Stomach (tissue), 19 donors: ENCODE measurements around the gene PMF1. TPM values are rescaled to one million over a fixed set of nuclear protein-coding genes. Genes with fewer than 3 reads are reported as not detected.

Experiments used
- DNase-seq, 2 donors: peaks; one replicate each; pipeline versions ENCODE4 v3.0.0 to v3.0.0-alpha.2; 2013 to 2019
- H3K27ac ChIP-seq, 5 donors: fragments of 200-600 bp in 4 of 5; sonication (generic) in 4 of 5; one replicate each; pipeline ENCODE4 v1.5.1; 2013 to 2019; ENCODE audit warnings: mild to moderate bottlenecking in 1 of 5, moderate library complexity in 1 of 5
- H3K27me3 ChIP-seq, 3 donors: fragments of 200-600 bp; sonication (generic); one replicate each; pipeline ENCODE4 v1.5.1; 2017 to 2019; ENCODE audit warnings: mixed run types in 1 of 3
- H3K36me3 ChIP-seq, 4 donors: fragments of 200-600 bp; sonication (generic); 1 replicate in 3 of 4; 2 replicates in 1 of 4; pipeline ENCODE4 v1.5.1; 2016 to 2019
- H3K4me1 ChIP-seq, 4 donors: fragments of 200-600 bp; sonication (generic); one replicate each; pipeline ENCODE4 v1.5.1; 2016 to 2019
- H3K4me3 ChIP-seq, 4 donors: fragments of 200-600 bp; sonication (generic) in 3 of 4; one replicate each; pipeline ENCODE4 v1.5.1; 2016 to 2019; ENCODE audit warnings: mild to moderate bottlenecking in 1 of 4
- H3K9me3 ChIP-seq, 4 donors: fragments of 200-600 bp; sonication (generic); one replicate each; pipeline ENCODE4 v1.5.1; 2016 to 2019
- EP300 ChIP-seq: sonication (generic); formaldehyde crosslinking; IDR thresholded peaks from one replicate; pipeline ENCODE4 v1.6.1; 2017; ENCODE audit warnings: antibody characterized with exemption
- POLR2A ChIP-seq, 4 donors: fragments of 450-650 bp; IDR thresholded peaks; one replicate each; pipeline ENCODE4 v1.6.1; 2016; ENCODE audit warnings: antibody characterized with exemption in 4 of 4, control low read depth in 2 of 4, mild to moderate bottlenecking in 1 of 4, moderate library complexity in 1 of 4
- POLR2AphosphoS5 ChIP-seq, 3 donors: sonication (generic); formaldehyde crosslinking; IDR thresholded peaks; one replicate each; pipeline ENCODE4 v1.6.1; 2016; ENCODE audit warnings: antibody characterized with exemption in 3 of 3
- WGBS, 5 donors: extraction: QIAGEN DNeasy Blood & Tissue Kit in 3 of 5; methylation state at CpG; one replicate each; pipeline versions ENCODE4 v1.1.5 to v1.1.7; 2013 to 2018; 5-methylcytosine and 5-hydroxymethylcytosine counted together
- intact Hi-C: fragments of 100-400 bp; cut with DNase I; formaldehyde crosslinking; loops from one replicate; pipeline ENCODE4 v1.15.1; 2023; ENCODE audit warnings: low total_unique reads
- long read RNA-seq, 10 donors: transcript quantifications; one replicate each; lab custom pipeline, GENCODE V29; 2026
- polyA plus RNA-seq, 3 donors: library from polyadenylated mRNA; stranded (reverse); fragments of 200-250 nt; gene quantifications; one replicate each; pipeline ENCODE4 v1.2.3, GENCODE V29; 2013
- total RNA-seq, 5 donors: library from RNA; depleted of rRNA; stranded (reverse); fragments of >200 nt; gene quantifications; one replicate each; pipeline versions ENCODE4 v1.1.0 to v1.2.3, GENCODE V29; 2014 to 2016
- TF ChIP-seq, protein P1 (sequence below), 7 experiments: fragments of 450-650 bp in 4 of 7; fragments of 200-600 bp in 3 of 7; sonication (generic) in 3 of 7; IDR thresholded peaks; one replicate each; pipeline ENCODE4 v1.5.1; 2016 to 2019; ENCODE audit warnings: antibody characterized with exemption in 7 of 7, control low read depth in 2 of 7, mild to moderate bottlenecking in 1 of 7
- donor health status: healthy with polysubstance abuse.
- donor health status: Bipolar disorder and iron deficiency.
- donor health status: healthy.

Gene PMF1, protein sequence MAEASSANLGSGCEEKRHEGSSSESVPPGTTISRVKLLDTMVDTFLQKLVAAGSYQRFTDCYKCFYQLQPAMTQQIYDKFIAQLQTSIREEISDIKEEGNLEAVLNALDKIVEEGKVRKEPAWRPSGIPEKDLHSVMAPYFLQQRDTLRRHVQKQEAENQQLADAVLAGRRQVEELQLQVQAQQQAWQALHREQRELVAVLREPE
- total RNA-seq (10 to 100 TPM in 3 of 5 donors, 1 to 10 TPM in 2; 5.3 to 54.9 (median 15.6) TPM), polyA plus RNA-seq (10 to 100 TPM; 68.7 to 73.5 (median 68.8) TPM)
- long read RNA-seq, donor 1, transcript PMF1-202 (5 exons, 1,068 nt): major isoform, 10 of 33 reads
- long read RNA-seq, donor 1, partial matches to known transcripts: 23 of 33 reads
- long read RNA-seq, donor 1, other reads (novel, unspliced or antisense): 0 of 33 reads
- long read RNA-seq, donor 2, transcript PMF1-202 (5 exons, 1,068 nt): major isoform, 13 of 29 reads
- long read RNA-seq, donor 2, partial matches to known transcripts: 16 of 29 reads
- long read RNA-seq, donor 2, other reads (novel, unspliced or antisense): 0 of 29 reads
- long read RNA-seq, donor 3, transcript PMF1-202 (5 exons, 1,068 nt): major isoform, 12 of 30 reads
- long read RNA-seq, donor 3, partial matches to known transcripts: 18 of 30 reads
- long read RNA-seq, donor 3, other reads (novel, unspliced or antisense): 0 of 30 reads
- long read RNA-seq, donor 4, partial matches to known transcripts: 0 of 1 reads
- long read RNA-seq, donor 4, other reads (novel, unspliced or antisense): 0 of 1 reads
- long read RNA-seq, donor 5, transcript PMF1-202 (5 exons, 1,068 nt): major isoform, 9 of 21 reads
- long read RNA-seq, donor 5, partial matches to known transcripts: 10 of 21 reads
- long read RNA-seq, donor 5, other reads (novel, unspliced or antisense): 0 of 21 reads
- long read RNA-seq, donor 6: 0 reads
- long read RNA-seq, donor 7, transcript PMF1-202 (5 exons, 1,068 nt): major isoform, 17 of 17 reads
- long read RNA-seq, donor 7, partial matches to known transcripts: 0 of 17 reads
- long read RNA-seq, donor 7, other reads (novel, unspliced or antisense): 0 of 17 reads
- long read RNA-seq, donor 8, transcript PMF1-202 (5 exons, 1,068 nt): major isoform, 14 of 30 reads
- long read RNA-seq, donor 8, partial matches to known transcripts: 16 of 30 reads
- long read RNA-seq, donor 8, other reads (novel, unspliced or antisense): 0 of 30 reads
- long read RNA-seq, donor 9, transcript PMF1-202 (5 exons, 1,068 nt): major isoform, 22 of 43 reads
- long read RNA-seq, donor 9, partial matches to known transcripts: 19 of 43 reads
- long read RNA-seq, donor 9, other reads (novel, unspliced or antisense): 0 of 43 reads
- long read RNA-seq, donor 10, partial matches to known transcripts: 0 of 4 reads
- long read RNA-seq, donor 10, other reads (novel, unspliced or antisense): 0 of 4 reads

DNA sequence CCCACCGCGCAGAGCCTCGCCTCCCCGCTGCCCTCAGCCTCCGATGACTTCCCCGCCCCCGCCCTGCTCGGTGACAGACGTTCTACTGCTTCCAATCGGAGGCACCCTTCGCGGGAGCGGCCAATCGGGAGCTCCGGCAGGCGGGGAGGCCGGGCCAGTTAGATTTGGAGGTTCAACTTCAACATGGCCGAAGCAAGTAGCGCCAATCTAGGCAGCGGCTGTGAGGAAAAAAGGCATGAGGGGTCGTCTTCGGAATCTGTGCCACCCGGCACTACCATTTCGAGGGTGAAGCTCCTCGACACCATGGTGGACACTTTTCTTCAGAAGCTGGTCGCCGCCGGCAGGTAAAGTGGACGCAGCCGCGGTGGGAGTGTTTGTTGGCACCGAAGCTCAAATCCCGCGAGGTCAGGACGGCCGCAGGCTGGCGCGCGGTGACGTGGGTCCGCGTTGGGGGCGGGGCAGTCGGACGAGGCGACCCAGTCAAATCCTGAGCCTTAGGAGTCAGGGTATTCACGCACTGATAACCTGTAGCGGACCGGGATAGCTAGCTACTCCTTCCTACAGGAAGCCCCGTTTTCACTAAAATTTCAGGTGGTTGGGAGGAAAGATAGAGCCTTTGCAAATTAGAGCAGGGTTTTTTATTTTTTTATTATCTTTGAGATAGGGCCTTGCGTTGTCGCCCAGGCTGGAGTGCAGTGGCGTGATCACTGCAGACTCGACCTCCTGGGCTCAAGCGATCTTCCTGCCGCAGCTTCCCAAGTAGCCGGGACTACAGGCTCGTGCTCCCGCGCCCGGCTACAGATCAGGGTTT is at the start of gene PMF1:
TSS of gene PMF1 (plus strand) at position 175 of the 811 bp plus-strand sequence. CDS start at position 184, 9 bp downstream.
- Histone ChIP-seq H3K36me3 (peaks cover 9 to 49% (median 39%) of the 10 kb centered on the region in 4 donors), H3K27ac (peak within 1 kb of the TSS; percentile 91 to 97 (median 96)), H3K9me3 (no peaks in the 10 kb centered on the region), H3K4me3 (peak within 1 kb of the TSS; percentile 55 to 71 (median 62)), H3K4me1 (peaks cover 26 to 48% (median 37%) of the 10 kb centered on the region in 4 donors), H3K27me3 (no peaks in the 10 kb centered on the region)
- WGBS, 5 donors: 0 to 1% (median 0%) methylated on average over 46 to 61 of the region's 61 CpGs
- TF ChIP-seq POLR2A (IDR thresholded peaks at IDR 0.05) (peak in 2 of 4 donors; percentile 22 to 23), POLR2AphosphoS5 (IDR thresholded peaks at IDR 0.05) (peak; percentile 36 to 83 (median 77)), EP300 (no peak)
- TF ChIP-seq, protein P1, sequence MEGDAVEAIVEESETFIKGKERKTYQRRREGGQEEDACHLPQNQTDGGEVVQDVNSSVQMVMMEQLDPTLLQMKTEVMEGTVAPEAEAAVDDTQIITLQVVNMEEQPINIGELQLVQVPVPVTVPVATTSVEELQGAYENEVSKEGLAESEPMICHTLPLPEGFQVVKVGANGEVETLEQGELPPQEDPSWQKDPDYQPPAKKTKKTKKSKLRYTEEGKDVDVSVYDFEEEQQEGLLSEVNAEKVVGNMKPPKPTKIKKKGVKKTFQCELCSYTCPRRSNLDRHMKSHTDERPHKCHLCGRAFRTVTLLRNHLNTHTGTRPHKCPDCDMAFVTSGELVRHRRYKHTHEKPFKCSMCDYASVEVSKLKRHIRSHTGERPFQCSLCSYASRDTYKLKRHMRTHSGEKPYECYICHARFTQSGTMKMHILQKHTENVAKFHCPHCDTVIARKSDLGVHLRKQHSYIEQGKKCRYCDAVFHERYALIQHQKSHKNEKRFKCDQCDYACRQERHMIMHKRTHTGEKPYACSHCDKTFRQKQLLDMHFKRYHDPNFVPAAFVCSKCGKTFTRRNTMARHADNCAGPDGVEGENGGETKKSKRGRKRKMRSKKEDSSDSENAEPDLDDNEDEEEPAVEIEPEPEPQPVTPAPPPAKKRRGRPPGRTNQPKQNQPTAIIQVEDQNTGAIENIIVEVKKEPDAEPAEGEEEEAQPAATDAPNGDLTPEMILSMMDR (IDR thresholded peaks at IDR 0.05): no peak
- peak; percentile 97 to 99 for DNase-seq
- intact Hi-C loops: no loop called here

DNA sequence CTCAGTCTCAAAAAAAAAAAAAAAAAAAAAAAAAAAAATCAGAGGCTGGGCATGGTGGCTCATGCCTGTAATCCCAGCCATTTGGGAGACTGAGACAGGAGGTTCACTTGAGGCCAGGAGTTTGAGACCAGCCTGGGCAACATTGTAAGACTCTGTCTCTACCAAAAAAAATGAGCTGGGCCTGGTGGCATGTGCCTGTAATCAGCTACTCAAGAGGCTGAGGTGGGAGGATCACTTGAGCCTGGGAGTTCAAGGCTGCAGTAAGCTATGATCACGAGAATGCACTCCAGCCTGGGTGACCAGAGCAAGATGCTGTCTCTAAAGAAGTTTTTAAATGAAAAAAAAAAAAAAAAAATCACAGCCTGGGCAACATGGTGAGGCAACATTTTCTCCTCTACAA is 49.1 kb upstream of the PMF1 start:
- H3K9me3 ChIP-seq: no peaks in the 10 kb centered on the region
- DNase-seq: no peak
- no peak overlapping the region for H3K4me3 ChIP-seq
- no peak overlapping the region for H3K27ac ChIP-seq
- H3K36me3 ChIP-seq: peaks cover 0 to under 1% (median 0%) of the 10 kb centered on the region in 4 donors
- H3K4me1 ChIP-seq: peaks cover 20 to 41% (median 29%) of the 10 kb centered on the region in 4 donors
- intact Hi-C loops: no loop called here
- no peaks in the 10 kb centered on the region for H3K27me3 ChIP-seq
- WGBS, 5 donors: 88 to 94% (median 90%) methylated on average over 1 of the region's 1 CpG
- TF ChIP-seq POLR2A (IDR thresholded peaks at IDR 0.05): no peak
- TF ChIP-seq, protein P1 (IDR thresholded peaks at IDR 0.05): no peak
- TF ChIP-seq POLR2AphosphoS5 (IDR thresholded peaks at IDR 0.05): no peak
- no peak for TF ChIP-seq EP300

DNA sequence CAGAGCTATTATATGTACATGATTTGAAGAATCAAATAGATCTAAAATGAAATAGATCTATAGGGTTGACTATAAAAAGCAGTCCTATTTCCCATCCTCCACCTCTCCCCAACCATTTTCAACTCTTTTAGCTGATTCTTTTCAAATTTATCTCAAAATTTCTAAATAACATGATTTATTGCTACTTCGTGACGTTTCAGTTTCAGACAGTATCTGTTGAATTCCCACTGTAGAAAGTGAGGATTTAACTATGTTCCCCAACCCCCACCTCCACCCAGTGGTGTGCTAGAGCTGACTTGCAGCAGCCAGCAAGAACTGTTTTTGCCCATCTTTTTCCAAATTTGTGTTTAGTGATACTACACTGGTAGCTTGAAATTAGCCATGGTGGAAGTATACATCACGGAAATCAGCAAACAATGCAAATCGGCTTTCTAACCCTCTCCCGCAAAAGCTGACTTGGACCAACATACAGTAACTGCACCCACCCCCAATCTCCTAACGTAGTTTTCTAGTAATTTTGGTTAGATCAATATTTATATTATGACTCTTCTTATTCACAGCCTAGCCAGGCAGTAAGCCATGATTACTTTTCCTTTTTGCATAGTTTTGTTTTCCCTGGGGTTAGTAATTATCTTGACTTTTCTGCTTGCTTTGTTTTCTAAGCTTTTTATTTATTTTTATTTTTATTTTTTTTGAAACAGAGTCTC is 48.5 kb upstream of the PMF1 start:
- no peaks in the 10 kb centered on the region for H3K27me3 ChIP-seq
- no peaks in the 10 kb centered on the region for H3K36me3 ChIP-seq
- WGBS, 5 donors: 75 to 80% (median 79%) methylated on average over 6 of the region's 6 CpGs
- intact Hi-C loops: no loop called here
- no peak overlapping the region for H3K4me3 ChIP-seq
- no peak for DNase-seq
- H3K9me3 ChIP-seq: no peaks in the 10 kb centered on the region
- TF ChIP-seq EP300 (no peak), POLR2A (IDR thresholded peaks at IDR 0.05) (no peak), POLR2AphosphoS5 (IDR thresholded peaks at IDR 0.05) (no peak)
- TF ChIP-seq, protein P1 (IDR thresholded peaks at IDR 0.05): no peak
- no peak overlapping the region for H3K27ac ChIP-seq
- peaks cover 20 to 41% (median 29%) of the 10 kb centered on the region in 4 donors for H3K4me1 ChIP-seq
